Measurements from ENCODE around the gene RBM4. TPM values are rescaled to one million over a fixed set of nuclear protein-coding genes. Genes with fewer than 3 reads are reported as not detected.
A peak's percentile ranks its signal among the peaks of the same experiment; 100 is the strongest.

Gene RBM4
- total RNA-seq, 4 donors from 2014 or later: 68.6 to 89.6 (median 80.3) TPM

DNA sequence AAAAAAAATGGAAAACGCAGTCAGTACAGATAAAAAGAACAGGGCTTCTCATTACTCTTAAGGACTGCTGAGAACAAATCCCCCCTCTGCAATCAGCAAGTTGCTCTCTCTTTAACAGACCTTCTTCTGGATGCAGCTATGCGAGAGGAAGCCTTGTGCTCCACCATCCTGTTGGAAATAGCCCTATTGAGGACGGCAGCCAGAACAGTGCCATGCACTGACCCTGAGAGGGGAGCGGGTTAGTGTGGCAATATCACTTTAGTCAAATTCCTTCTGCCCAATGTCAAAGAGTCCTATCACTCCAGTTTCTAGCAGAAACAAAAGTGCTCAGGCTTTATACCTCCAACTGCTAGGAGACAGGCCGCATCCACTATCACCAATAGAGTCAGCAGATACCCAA lies 32.3 kb downstream of the RBM4 start:
- no peak overlapping the region for H3K4me3 ChIP-seq
- no peaks in the 10 kb centered on the region for H3K27me3 ChIP-seq
- intact Hi-C loops (cut with DNase I): no loop called here
- H3K36me3 ChIP-seq: peaks cover 0 to 50% (median 7%) of the 10 kb centered on the region in 3 donors
- H3K9me3 ChIP-seq: no peaks in the 10 kb centered on the region
- DNase-seq: no peak
- H3K27ac ChIP-seq: no peak overlapping the region
- WGBS, 2 donors: 82 to 87% methylated on average over 3 to 5 of the region's 5 CpGs
- peaks cover 0 to 55% (median 20%) of the 10 kb centered on the region in 3 donors for H3K4me1 ChIP-seq
- no peak for TF ChIP-seq POLR2A (IDR thresholded peaks at IDR 0.05)
- TF ChIP-seq, protein P1, sequence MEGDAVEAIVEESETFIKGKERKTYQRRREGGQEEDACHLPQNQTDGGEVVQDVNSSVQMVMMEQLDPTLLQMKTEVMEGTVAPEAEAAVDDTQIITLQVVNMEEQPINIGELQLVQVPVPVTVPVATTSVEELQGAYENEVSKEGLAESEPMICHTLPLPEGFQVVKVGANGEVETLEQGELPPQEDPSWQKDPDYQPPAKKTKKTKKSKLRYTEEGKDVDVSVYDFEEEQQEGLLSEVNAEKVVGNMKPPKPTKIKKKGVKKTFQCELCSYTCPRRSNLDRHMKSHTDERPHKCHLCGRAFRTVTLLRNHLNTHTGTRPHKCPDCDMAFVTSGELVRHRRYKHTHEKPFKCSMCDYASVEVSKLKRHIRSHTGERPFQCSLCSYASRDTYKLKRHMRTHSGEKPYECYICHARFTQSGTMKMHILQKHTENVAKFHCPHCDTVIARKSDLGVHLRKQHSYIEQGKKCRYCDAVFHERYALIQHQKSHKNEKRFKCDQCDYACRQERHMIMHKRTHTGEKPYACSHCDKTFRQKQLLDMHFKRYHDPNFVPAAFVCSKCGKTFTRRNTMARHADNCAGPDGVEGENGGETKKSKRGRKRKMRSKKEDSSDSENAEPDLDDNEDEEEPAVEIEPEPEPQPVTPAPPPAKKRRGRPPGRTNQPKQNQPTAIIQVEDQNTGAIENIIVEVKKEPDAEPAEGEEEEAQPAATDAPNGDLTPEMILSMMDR (IDR thresholded peaks at IDR 0.05): no peak

DNA sequence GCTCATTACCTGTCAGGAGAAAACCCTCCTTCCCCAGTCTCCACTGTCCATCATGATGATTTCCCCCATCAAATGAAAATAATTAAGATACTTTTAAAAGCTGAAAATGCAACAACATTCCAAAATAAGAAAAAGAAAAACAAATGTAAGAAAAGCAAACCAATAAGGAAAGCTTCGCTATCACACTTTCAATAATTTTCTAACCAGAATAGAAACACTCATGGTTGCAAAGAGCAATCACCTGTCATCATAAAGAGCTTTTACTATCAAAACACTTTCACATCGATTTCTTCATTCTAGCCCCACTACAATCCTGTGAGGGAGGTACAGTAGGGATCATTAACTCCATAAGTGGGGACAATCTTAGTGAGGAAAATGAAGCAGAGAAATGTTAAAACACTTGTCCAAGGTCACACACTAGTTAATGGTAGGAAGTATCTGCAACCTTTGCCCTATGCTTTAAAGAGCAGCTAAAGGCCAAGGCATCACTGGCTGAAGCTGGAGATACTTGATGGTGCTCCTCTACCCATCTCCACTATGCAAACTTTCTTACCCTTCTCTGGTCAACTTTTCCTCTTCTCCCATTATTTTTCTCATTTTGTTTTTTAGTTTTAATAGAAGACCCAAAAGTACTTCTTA lies 36.6 kb downstream of the RBM4 start:
- Histone ChIP-seq H3K27me3 (no peaks in the 10 kb centered on the region), H3K4me3 (no peak overlapping the region), H3K9me3 (no peaks in the 10 kb centered on the region), H3K27ac (no peak overlapping the region), H3K4me1 (peaks cover 5 to 80% (median 35%) of the 10 kb centered on the region in 3 donors), H3K36me3 (peaks cover 0 to 11% (median 0%) of the 10 kb centered on the region in 3 donors)
- no peak for TF ChIP-seq POLR2A (IDR thresholded peaks at IDR 0.05)
- TF ChIP-seq, protein P1 (IDR thresholded peaks at IDR 0.05): no peak
- whole genome bisulfite sequencing, 2 donors: 80 to 87% methylated on average over 2 of the region's 2 CpGs
- no peak for DNase-seq
- intact Hi-C loops (cut with DNase I): loop anchor here (5.0 kb wide), 2 partner anchors 58 to 93 kb away; partner anchors contain the start of gene RBM14

- Histone ChIP-seq H3K36me3 (no peaks in the 10 kb centered on the region), H3K4me1 (peaks cover 5 to 67% (median 35%) of the 10 kb centered on the region in 3 donors), H3K4me3 (peak overlapping the region in 3 of 4 donors; percentile 7 to 83 (median 68)), H3K27ac (peak overlapping the region in 1 of 4 donors; percentile 98), H3K9me3 (no peaks in the 10 kb centered on the region), H3K27me3 (no peaks in the 10 kb centered on the region)
- TF ChIP-seq, protein P1 (IDR thresholded peaks at IDR 0.05): no peak
- no peak for TF ChIP-seq POLR2A (IDR thresholded peaks at IDR 0.05)
- DNase-seq: no peak
- intact Hi-C loops (cut with DNase I): loop anchor here (5.0 kb wide), 2 partner anchors 59 to 94 kb away; partner anchors contain the start of gene RBM14
- 59 to 64% methylated on average over 14 to 16 of the region's 16 CpGs for WGBS, 2 donors
These were observed 37.9 kb downstream of the RBM4 start for GRCh38 chr11:66676282-66676919.

DNA sequence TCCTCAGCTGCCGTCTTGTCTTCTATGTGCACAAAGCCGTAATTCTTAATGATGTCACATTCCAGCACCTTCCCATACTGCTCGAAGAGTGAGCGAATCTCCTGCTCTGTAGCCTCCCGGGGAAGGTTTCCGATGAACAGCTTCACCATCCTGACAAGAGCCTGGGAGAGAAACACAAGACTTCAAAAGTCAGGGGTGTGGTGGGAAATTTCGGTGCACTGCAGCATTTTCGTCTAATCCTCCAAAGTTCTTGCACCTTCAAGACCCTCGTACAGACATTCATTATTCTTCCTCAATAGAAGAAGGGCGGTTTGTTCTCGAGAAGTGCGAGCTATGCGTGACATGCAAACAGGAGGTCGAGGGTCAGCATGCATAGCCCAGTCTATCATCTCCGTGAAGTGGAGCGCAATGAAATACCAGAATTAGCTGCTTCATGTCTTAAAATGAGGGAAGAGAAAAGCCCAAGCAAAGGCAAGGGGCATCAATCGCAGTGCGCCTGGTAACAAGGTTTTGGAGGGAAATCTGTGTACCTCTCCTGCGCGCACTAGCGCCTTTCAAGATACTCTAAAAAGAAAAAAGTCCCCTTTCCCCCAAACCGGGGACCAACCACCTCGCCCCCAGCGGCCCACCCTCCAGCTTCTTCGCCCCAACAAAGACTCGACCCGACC lies 38.6 kb downstream of the RBM4 start:
- DNase-seq: no peak
- 2 to 8% methylated on average over 18 to 23 of the region's 27 CpGs for WGBS, 2 donors
- peak overlapping the region; percentile 67 to 83 (median 72) for H3K4me3 ChIP-seq
- no peaks in the 10 kb centered on the region for H3K9me3 ChIP-seq
- H3K4me1 ChIP-seq: peaks cover 5 to 62% (median 35%) of the 10 kb centered on the region in 3 donors
- no peaks in the 10 kb centered on the region for H3K27me3 ChIP-seq
- TF ChIP-seq POLR2A (IDR thresholded peaks at IDR 0.05): no peak
- intact Hi-C loops (cut with DNase I): loop anchor here (5.0 kb wide), 2 partner anchors 60 to 95 kb away; partner anchors contain the start of gene RBM14
- peak overlapping the region; percentile 93 to 98 (median 94) for H3K27ac ChIP-seq
- no peaks in the 10 kb centered on the region for H3K36me3 ChIP-seq

DNA sequence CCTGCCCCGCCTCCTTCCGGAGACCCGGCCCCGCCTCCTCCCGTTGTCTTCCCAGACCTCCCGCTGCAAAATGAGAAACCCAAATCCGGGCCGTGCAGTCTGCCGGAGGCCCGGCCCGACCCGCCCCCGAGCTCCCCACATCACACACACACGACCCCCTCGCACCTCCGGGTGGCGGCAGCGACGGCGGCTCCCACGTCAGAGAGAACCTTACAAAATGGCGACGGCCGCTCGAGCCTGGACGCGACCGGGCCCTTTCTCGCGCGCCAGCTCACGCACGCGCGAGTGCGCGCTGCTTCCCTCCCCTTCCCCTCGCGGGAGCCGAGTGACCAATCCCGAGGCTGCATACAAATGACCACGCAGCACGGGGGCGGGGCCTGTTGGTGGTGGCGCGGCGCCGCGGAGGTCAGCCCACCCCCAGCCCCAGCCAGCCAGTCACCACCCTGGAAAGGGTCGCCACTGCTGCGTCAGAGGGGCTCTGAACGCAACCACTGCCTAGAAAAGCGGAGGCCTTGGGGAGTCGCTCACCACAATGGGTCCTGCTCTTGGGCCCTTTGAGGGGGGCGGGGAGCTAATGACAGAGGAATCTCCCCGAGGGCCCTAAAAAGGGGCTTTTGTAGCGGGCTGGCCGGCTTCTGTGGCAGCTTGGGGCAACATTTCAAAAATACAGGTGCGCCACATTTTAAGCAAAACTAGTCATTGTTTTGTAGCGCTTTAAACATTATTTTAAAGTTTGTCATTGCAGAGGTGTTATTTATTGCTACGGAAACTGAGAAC lies 39.3 kb downstream of the RBM4 start, which contains the start of gene RBM4B:
Gene RBM4B (minus strand): TSS at position 289 of the 777 bp plus-strand sequence. CDS start 808 bp downstream, outside the sequence.
- Histone ChIP-seq H3K4me3 (peak within 1 kb of the TSS; percentile 67 to 83 (median 72)), H3K9me3 (no peaks in the 10 kb centered on the region), H3K4me1 (peaks cover 5 to 57% (median 32%) of the 10 kb centered on the region in 3 donors), H3K27ac (peak within 1 kb of the TSS; percentile 93 to 98 (median 94)), H3K27me3 (no peaks in the 10 kb centered on the region), H3K36me3 (no peaks in the 10 kb centered on the region)
- WGBS, 2 donors: 0 to 2% methylated on average over 8 to 9 of the region's 61 CpGs
- DNase-seq: peak; percentile 81
- TF ChIP-seq POLR2A (IDR thresholded peaks at IDR 0.05): peak in 3 of 4 donors; percentile 7 to 77 (median 59)
- TF ChIP-seq, protein P1 (IDR thresholded peaks at IDR 0.05): peak in 1 of 6 experiments; percentile 13
- intact Hi-C loops (cut with DNase I): loop anchor here (5.0 kb wide), 2 partner anchors 60 to 95 kb away; partner anchors contain the start of gene RBM14
